GM12875 (cell line): ENCODE results near the gene C12orf60.

Source experiments
- H3K4me3 ChIP-seq: one replicate; pipeline ENCODE4 v1.5.1; 2011; ENCODE audit warnings: low read depth, low read length, control low read depth
- CTCF ChIP-seq: IDR thresholded peaks from 2 replicates; pipeline ENCODE4 v1.5.1; 2011; ENCODE audit warnings: low read depth, mild to moderate bottlenecking, control low read depth, inconsistent platforms, low read length, moderate library complexity, borderline replicate concordance; ENCODE audit not compliant: insufficient read depth

C12orf60 gene

GRCh38 chr12:14834509-14834908 lies 31.0 kb downstream of the C12orf60 start:
- no peak for TF ChIP-seq CTCF
- no peak overlapping the region for H3K4me3 ChIP-seq

DNA sequence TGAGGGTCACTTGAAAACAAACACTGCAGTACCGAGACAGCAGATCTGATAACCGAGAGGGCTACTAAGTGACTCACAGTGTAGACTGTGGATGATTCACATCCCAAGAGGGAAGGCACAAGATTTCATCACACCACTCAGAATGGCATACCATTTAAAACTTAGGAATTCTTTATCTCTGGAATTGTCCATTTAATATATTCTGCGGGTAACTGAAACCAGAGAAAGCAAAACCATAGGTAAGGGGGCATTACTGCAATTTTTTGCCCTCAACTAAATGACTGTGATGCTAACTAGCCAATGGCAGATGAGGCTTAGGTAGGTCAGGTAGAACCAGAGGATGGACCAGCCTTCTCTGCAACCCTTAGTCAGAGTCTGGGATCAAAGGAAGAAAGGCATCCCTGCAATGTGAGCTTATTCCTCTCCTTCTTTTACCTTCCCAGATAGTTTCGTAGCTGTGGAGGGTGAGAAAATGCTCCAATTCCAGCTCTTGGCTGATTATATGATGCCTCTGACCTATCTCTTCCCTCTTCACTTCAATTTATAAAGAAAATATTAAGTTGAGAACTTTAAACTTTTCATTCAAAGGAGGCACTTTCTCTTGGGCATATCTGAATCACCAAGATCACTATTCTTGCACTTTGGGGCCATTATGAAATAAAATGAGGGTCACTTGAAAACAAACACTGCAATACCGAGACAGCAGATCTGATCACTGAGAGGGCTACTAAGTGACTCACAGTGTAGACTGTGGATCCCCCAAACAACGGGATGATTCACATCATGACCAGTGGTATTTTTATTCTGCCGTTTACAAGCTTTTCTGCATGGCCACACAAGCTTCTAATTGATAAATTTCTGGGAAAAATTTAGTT lies 33.1 kb downstream of the C12orf60 start:
- no peak for TF ChIP-seq CTCF
- H3K4me3 ChIP-seq = no peak overlapping the region

DNA sequence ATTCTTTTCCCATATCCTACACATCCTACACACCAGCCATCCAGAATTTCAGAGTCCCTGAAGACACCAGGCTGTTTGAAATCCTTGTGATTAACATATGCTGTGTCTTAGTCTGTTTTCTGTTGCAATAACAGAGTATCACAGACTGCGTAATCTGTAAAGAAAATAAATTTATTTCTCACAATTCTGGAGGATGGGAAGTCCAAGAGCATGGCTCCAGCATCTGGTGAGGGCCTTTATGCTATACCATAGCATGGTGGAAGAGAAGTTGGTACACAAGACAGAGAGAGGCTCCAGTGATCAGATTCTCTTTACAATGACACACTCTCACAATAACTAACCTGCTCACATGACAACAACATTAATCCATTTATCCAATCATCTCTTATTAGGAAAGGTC lies 35.8 kb downstream of the C12orf60 start:
- TF ChIP-seq CTCF = no peak
- no peak overlapping the region for H3K4me3 ChIP-seq

- TF ChIP-seq CTCF = no peak
- H3K4me3 ChIP-seq = no peak overlapping the region
Observed at GRCh38 chr12:14840616-14841015, 37.1 kb downstream of the C12orf60 start.

GRCh38 chr12:14841761-14842160 lies 38.3 kb downstream of the C12orf60 start:
- TF ChIP-seq CTCF = no peak
- H3K4me3 ChIP-seq = no peak overlapping the region

DNA sequence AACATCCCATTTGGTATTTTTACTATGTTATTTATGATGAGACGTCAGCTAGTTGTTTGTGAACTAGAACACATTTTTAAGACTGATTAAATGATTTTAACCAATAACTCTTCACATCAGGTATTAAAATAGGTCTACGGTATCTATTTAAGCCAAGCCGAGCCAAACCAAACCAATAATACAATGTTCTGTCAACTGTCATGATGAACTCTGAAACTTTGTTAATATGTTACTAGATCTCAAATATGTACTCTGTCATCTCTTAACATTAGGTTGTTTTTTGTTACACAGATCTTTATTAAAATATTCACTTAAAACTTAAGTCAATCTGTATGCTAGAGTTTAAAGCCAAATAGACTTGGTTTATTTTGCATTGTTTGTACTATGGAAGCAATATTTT lies 38.8 kb downstream of the C12orf60 start:
- no peak overlapping the region for H3K4me3 ChIP-seq
- TF ChIP-seq CTCF = no peak

DNA sequence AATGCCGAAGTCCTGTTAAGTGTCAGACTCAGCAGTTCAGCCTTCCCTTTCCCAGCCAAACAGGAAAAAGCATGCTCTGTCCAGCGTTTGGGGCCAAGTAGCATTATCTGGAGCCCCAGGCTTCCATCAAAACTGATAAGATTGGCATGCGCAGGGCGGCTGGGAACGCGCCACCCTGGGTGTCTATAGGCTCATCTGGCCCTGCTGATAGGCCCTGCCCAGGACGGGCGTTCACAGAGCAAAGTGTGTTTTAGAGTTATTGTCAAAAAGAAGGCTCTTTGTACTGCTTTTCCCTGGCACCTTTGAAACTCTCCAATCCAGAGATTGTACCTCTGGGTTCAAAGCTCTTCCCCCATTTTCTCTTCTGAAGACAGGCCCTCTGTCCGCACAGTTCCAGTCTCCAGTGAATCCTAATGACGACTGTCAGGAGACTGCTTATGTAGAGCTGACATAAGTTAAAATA lies 40.0 kb downstream of the C12orf60 start, which contains the start of gene ART4:
Gene ART4 (minus strand): TSS at position 102 of the 463 bp plus-strand sequence. CDS start 413 bp downstream, outside the sequence.
- TF ChIP-seq CTCF = no peak
- no peak within 1 kb of the TSS for H3K4me3 ChIP-seq
